GM04503 (cell line): Measurements from ENCODE around the gene COL4A2.

Experiments
- DNase-seq: peaks from one replicate; pipeline ENCODE4 v3.0.0-alpha.2; 2012; ENCODE audit warnings: low read depth

Gene COL4A2

DNA sequence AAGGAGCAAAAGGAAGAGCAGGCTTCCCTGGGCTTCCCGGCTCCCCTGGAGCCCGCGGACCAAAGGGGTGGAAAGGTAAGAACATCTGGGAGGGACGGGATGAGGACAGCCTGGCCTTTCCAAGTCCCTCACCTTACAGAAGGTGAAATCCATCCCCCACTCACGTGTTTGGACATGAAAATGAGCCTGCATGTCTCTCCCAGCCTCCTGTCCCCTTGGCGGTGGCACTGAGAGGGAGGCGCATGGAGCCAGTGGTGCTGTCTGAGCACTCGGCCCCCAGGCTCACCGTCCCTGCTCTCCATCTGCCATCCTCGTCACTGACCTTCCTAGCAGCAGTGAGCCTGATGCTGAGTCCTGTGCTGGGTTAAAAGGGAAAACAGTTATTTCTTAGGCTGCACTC, 150.3 kb downstream of the COL4A2 start:
- no peak for DNase-seq

GRCh38 chr13:110458017-110458416, 150.9 kb downstream of the COL4A2 start:
- DNase-seq: no peak

DNA sequence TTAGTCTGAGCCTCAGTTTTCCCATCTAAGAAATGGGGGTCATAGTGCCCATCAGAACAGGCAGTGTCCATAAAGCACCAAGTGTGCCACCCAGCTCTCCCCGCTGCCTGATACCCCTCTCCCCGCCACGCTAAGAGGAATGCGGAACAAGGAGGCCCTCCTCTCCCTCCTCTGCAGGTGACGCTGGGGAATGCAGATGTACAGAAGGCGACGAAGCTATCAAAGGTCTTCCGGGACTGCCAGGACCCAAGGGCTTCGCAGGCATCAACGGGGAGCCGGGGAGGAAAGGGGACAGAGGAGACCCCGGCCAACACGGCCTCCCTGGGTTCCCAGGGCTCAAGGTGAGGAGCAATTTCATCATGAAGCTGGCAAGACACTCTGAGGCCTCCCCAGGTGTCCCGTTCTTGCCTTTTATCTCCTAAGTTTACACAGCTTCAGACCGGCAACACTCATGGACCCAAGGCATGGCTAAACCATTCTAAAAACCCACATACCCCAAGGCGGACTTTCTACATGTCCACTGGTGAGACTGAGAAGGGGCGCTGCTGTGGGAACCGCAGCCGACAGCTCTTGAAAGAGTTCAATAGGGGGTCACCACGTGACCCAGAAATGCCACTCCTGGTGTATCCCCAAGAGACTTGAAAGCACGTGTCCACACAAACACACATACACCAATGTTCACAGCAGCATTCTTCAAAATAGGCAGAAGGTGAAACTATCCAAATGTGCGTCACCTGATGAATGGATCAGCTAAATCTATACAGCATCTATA, 151.7 kb downstream of the COL4A2 start:
- no peak for DNase-seq

GRCh38 chr13:110462091-110462490, 155.0 kb downstream of the COL4A2 start:
- DNase-seq: no peak

DNA sequence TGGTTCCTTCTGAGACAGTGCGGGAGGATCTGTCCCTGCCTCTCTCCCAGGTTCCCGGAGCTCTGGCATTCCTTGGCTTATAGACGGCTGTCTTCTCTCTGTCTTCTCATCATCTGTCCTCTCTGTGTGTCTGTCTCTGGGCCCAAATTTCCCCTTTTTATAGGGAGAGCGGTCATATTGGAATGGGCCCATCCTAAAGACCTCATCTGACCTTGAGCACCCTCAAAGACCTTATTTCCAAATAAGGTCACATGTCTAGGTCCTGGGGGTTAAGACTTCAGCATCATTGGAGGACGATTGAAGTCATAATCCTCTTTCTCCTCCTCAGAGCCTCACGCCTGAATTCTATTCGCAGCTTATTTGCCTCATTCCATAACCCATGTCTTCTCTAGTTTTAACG, 156.1 kb downstream of the COL4A2 start:
- DNase-seq: no peak

DNA sequence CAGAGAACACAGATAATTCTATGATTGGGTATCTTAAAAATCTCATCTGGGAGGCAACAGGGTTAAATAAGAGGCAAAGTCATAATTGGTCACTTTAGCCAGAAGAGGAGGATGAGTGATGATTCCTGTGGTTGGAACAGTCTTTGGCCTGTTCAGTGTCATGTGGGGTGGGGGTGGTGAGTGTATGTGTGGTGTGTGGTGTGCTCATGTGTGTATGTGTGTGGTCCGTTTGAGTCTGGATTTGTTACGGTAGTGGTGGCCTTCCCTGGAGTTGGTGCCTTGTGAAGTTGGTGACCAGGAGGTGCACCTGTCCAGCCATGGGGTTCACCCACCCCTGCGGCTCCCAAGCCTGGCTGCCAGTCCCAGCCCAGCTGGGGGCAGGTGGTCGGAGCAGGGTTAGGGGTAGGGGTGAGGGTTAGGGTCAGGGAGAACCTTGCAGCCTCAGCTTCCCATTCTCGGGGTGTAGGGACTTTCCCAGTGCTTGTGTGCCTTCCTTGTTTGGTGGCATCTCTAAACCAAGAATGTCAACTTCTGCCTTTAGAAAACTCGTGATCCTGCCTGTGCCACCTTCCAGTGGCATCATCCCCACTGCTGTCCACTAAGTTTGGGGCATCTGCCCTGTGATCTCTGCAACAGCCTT, 156.9 kb downstream of the COL4A2 start:
- DNase-seq: no peak

DNA sequence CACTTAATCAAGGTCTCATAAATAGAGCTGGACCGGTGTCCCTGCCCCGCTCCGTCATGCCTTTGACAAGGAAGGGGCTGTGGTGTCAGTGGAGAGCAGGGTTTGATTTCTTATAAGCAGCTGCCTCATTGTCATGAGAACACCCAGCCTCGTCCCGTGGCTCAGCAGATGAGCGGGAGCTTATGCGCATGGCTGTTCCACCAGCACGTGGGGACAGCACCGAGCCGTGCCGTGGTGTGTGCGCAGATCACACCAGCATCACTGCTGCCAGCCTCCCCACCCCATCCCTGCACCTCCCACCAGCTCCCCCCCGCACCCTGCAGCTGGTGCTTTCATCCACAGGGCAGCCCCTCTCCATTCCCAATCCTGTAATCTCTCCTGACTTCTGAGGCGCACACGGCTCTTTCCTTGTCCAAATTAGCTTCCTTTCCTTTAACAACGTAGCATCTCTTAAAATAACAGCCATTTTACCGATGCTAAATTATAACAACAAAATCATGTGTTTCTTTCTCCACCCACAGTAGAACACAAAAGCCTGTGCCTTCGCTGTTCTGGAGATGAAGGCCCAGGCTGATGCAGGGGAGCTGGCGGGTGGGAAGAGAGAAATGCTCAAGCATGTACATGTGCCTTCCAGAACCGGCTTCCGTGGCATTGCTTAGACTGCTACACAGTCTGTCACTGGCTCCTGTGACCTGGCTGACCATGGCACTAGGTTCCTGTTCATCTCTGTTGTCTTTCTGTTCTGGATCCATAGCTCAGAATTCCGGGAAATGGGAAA, 157.7 kb downstream of the COL4A2 start:
- DNase-seq: no peak

DNA sequence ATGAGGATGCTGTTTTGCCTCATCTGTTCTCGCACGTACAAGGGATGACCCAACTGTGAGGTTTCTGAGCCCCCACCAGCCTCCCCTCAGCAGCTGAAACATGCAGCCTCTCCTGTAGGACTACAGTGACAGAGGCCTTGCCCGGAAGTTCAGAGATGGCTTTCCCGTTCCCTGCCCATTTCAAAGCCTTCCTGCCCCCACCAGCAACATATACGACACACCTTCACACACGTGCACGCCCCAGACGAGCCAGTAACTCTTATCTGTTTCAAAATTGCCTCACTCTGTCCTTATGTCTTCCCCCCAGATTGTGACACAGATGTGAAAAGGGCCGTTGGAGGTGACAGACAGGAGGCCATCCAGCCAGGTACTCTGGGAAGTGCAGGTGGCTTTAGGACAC, 158.6 kb downstream of the COL4A2 start:
- DNase-seq: no peak

- DNase-seq: no peak
Measured at GRCh38 chr13:110466266-110466915, 159.3 kb downstream of the COL4A2 start.

- no peak for DNase-seq
Measured at GRCh38 chr13:110467516-110468110, 160.5 kb downstream of the COL4A2 start.

DNA sequence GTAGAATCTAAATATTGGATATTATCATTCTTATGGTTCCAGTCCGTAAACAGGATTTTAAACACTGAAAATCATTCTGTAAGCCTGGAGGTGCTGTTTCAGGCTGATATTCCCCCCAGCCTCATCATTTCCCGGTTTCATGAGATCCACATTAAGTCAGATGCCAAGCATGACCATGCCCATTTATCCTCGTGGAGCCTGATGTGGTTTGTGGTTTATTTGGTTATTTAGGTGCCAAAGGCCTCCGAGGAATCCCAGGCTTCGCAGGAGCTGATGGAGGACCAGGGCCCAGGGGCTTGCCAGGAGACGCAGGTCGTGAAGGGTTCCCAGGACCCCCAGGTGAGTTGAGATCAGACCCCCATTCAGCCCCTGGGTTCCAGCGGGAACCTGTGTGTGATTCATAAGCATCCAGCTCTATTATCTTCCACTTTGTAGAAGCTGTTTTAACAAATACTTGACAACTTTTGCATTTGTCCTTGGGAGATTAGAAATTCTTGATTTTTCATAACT, 162.0 kb downstream of the COL4A2 start:
- no peak for DNase-seq

DNA sequence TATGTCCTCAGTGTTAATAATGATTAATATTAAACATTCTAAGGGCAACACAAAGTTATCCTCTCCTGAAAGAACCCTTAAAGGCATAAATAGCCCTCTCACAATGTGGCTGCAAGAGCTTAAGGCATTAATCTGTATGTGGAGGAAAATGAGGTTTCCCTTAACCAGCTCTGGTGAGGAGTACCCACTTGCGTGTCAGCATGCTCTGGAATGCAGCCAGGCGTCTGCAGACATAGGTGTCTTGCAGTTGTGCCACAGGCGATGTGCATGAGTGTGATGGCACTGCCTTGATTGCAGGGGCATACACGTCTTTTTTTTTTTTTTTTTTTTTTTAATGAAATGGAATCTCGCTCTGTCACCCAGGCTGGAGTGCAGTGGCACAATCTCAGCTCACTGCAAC, 162.5 kb downstream of the COL4A2 start:
- no peak for DNase-seq

DNA sequence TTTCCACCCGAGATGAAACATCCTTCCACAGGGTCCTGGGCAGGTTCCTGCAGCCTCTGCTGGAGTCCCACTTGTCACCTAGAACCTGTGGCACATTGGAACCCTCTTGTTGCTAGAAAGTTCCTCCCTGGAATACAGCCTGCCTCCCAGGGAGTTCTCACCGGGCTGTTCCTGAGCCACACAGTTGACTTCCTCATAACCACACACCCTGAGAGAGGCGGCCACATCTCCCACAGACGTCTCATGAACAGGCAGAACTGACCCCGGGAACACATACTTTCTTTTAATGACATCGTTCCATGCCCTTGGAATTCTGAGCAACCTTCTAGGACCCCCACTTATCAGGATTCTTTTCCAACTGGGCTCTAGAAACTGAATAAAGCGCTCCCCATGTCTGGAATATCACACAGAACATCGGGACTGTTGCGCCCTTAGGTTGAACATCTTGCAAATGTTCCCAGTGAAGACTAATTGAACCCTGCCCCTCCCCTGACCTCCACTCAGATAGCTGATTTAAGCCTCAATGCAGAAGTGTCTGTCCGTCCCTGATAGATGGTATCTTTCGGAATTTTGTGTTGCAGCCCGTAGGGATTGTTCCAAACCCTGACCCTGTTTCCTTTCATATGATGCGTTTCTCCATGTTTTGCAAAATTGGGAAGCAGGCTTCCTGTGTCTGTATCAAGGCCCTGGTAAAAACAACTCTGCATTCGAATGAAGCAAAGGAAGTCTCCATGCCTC, 163.4 kb downstream of the COL4A2 start:
- no peak for DNase-seq

GRCh38 chr13:110471156-110471832, 164.2 kb downstream of the COL4A2 start:
- no peak for DNase-seq

GRCh38 chr13:110471833-110472162, 164.7 kb downstream of the COL4A2 start:
- no peak for DNase-seq

DNA sequence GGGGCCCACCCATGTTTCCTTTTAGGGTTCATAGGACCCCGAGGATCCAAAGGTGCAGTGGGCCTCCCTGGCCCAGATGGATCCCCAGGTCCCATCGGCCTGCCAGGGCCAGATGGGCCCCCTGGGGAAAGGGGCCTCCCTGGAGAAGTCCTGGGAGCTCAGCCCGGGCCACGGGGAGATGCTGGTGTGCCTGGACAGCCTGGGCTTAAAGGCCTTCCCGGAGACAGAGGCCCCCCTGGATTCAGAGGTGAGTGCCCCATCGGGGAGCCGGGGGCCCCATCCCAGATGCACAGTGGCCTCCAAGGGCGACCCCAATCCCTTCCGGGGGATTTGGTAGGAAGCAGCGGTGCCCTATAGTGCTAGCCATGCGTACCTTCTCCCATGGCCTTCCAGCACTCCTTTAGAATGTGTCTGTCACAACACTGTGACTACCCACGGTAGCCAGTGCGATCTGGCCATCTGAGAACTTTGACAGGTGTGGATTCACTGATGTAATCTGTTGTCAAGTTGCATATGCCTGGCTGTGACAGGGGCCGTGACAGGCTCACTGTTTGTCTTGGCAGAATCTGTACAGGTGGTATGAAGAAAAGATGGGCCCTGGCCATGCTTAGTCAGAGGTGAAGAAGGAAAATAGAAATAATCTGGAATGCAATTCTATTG, 165.9 kb downstream of the COL4A2 start:
- DNase-seq: no peak

DNA sequence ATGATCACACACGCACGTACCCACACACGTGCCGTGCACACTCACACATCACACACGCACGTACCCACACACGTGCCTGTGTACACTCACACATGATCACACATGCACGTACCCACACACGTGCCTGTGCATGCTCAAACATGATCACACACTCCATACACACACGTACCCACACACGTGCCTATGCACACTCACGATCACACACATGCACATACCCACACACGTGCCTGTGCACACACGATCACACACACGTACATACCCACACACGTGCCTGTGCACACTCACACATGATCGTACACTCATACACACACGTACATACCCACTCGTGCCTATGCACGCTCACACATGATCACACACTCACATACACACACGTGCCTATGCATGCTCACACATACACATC, 167.6 kb downstream of the COL4A2 start:
- no peak for DNase-seq

- DNase-seq: no peak
Measured at GRCh38 chr13:110475117-110475516, 168.0 kb downstream of the COL4A2 start.

GRCh38 chr13:110475550-110476219, 168.6 kb downstream of the COL4A2 start:
- DNase-seq: no peak

DNA sequence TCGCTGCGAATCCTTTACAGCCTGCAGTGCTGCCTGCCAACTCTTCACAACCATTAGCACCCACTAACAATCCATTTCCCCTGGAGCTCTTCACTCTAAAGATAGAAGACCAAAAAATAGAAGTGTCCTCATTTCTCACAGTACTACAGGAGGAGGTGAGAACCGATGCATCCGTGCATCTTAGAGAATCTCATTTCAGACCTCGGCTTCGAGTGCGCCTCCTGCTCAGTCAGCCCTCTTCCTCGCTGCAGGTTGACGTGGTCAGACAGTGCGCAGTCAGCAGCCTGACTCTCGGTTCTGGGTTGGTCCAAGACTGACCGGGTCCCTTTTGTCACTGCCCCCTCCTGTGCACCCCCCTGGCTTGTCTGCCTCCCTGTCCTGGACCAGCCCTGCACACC, 169.1 kb downstream of the COL4A2 start:
- no peak for DNase-seq
